ENCODE results near the gene CBX1.

CBX1 gene

GRCh38 chr17:48052956-48053757 lies 48.1 kb downstream of the CBX1 start:
- H3K36me3 ChIP-seq (ENCODE audit: control insufficient read depth, insufficient read depth, low read length) = peaks cover 23% of the 10 kb centered on the region
- no peak overlapping the region for H3K4ac ChIP-seq (ENCODE audit: low read depth, low read length)
- no CpG with 5 or more reads among the region's 5 CpGs for WGBS (ENCODE audit: extremely low coverage, insufficient coverage, low lambda C conversion rate)
- H2BK15ac ChIP-seq (replicated peaks; ENCODE audit: low read depth) = no peak overlapping the region
- no peak overlapping the region for H4K5ac ChIP-seq (ENCODE audit: low read length)
- no peak overlapping the region for H2BK120ac ChIP-seq (ENCODE audit: low read depth, low read length)
- no peak overlapping the region for H2AK5ac ChIP-seq (ENCODE audit: low read length)
- H3K4me2 ChIP-seq (ENCODE audit: low read length) = no peak overlapping the region
- H3K27me3 ChIP-seq (ENCODE audit: insufficient read depth, low read length, poor library complexity) = no peaks in the 10 kb centered on the region
- H3K18ac ChIP-seq (ENCODE audit: low read length) = no peak overlapping the region
- H3K4me3 ChIP-seq (ENCODE audit: low read length) = no peak overlapping the region
- no peak overlapping the region for H2BK5ac ChIP-seq (ENCODE audit: low read length)
- H3K9ac ChIP-seq (ENCODE audit: low read length) = peak overlapping the region; percentile 31
- peaks cover 42% of the 10 kb centered on the region for H3K79me1 ChIP-seq (ENCODE audit: low read length)
- H3K56ac ChIP-seq (ENCODE audit: low read length) = peak overlapping the region; percentile 79
- H3K4me1 ChIP-seq (ENCODE audit: control insufficient read depth, low read depth, low read length) = peaks cover 20% of the 10 kb centered on the region
- H3K27ac ChIP-seq (ENCODE audit: low read depth, low read length) = peak overlapping the region; percentile 65
- H3K79me2 ChIP-seq (ENCODE audit: control insufficient read depth, insufficient read depth, low read length) = peaks cover 82% of the 10 kb centered on the region
- no peak overlapping the region for H4K8ac ChIP-seq (ENCODE audit: low read depth, low read length)
- no peak overlapping the region for H3K23ac ChIP-seq (ENCODE audit: low read length)
- DNase-seq = no peak

GRCh38 chr17:48051706-48052486 lies 49.4 kb downstream of the CBX1 start:
- WGBS (ENCODE audit: extremely low coverage, insufficient coverage, low lambda C conversion rate) = no CpG with 5 or more reads among the region's 5 CpGs
- DNase-seq = no peak
- H2BK15ac ChIP-seq (replicated peaks; ENCODE audit: low read depth) = no peak overlapping the region
- H2BK120ac ChIP-seq (ENCODE audit: low read depth, low read length) = no peak overlapping the region
- H3K79me2 ChIP-seq (ENCODE audit: control insufficient read depth, insufficient read depth, low read length) = peaks cover 69% of the 10 kb centered on the region
- no peak overlapping the region for H2BK5ac ChIP-seq (ENCODE audit: low read length)
- peak overlapping the region; percentile 20 for H3K9ac ChIP-seq (ENCODE audit: low read length)
- no peak overlapping the region for H4K8ac ChIP-seq (ENCODE audit: low read depth, low read length)
- peaks cover 20% of the 10 kb centered on the region for H3K4me1 ChIP-seq (ENCODE audit: control insufficient read depth, low read depth, low read length)
- H3K18ac ChIP-seq (ENCODE audit: low read length) = no peak overlapping the region
- H2AK5ac ChIP-seq (ENCODE audit: low read length) = no peak overlapping the region
- peaks cover 11% of the 10 kb centered on the region for H3K36me3 ChIP-seq (ENCODE audit: control insufficient read depth, insufficient read depth, low read length)
- no peak overlapping the region for H3K4ac ChIP-seq (ENCODE audit: low read depth, low read length)
- H3K27ac ChIP-seq (ENCODE audit: low read depth, low read length) = no peak overlapping the region
- no peak overlapping the region for H3K4me3 ChIP-seq (ENCODE audit: low read length)
- no peak overlapping the region for H3K56ac ChIP-seq (ENCODE audit: low read length)
- H3K79me1 ChIP-seq (ENCODE audit: low read length) = peaks cover 32% of the 10 kb centered on the region
- no peak overlapping the region for H4K5ac ChIP-seq (ENCODE audit: low read length)
- no peaks in the 10 kb centered on the region for H3K27me3 ChIP-seq (ENCODE audit: insufficient read depth, low read length, poor library complexity)
- no peak overlapping the region for H3K4me2 ChIP-seq (ENCODE audit: low read length)
- H3K23ac ChIP-seq (ENCODE audit: low read length) = no peak overlapping the region

GRCh38 chr17:48051283-48051682 lies 50.0 kb downstream of the CBX1 start:
- Histone ChIP-seq H3K79me1 (ENCODE audit: low read length) (peaks cover 27% of the 10 kb centered on the region), H3K18ac (ENCODE audit: low read length) (no peak overlapping the region), H4K5ac (ENCODE audit: low read length) (no peak overlapping the region), H3K79me2 (ENCODE audit: control insufficient read depth, insufficient read depth, low read length) (peaks cover 66% of the 10 kb centered on the region), H4K8ac (ENCODE audit: low read depth, low read length) (no peak overlapping the region), H2BK5ac (ENCODE audit: low read length) (no peak overlapping the region), H2BK15ac (replicated peaks; ENCODE audit: low read depth) (no peak overlapping the region), H2BK120ac (ENCODE audit: low read depth, low read length) (no peak overlapping the region), H3K4me3 (ENCODE audit: low read length) (no peak overlapping the region), H3K4me1 (ENCODE audit: control insufficient read depth, low read depth, low read length) (peaks cover 22% of the 10 kb centered on the region), H3K27ac (ENCODE audit: low read depth, low read length) (no peak overlapping the region), H2AK5ac (ENCODE audit: low read length) (no peak overlapping the region), H3K4ac (ENCODE audit: low read depth, low read length) (no peak overlapping the region), H3K23ac (ENCODE audit: low read length) (peak overlapping the region; percentile 76), H3K36me3 (ENCODE audit: control insufficient read depth, insufficient read depth, low read length) (peaks cover 6% of the 10 kb centered on the region), H3K9ac (ENCODE audit: low read length) (no peak overlapping the region), H3K56ac (ENCODE audit: low read length) (peak overlapping the region; percentile 30), H3K4me2 (ENCODE audit: low read length) (no peak overlapping the region), H3K27me3 (ENCODE audit: insufficient read depth, low read length, poor library complexity) (no peaks in the 10 kb centered on the region)
- no peak for DNase-seq
- no CpG with 5 or more reads among the region's 10 CpGs for WGBS (ENCODE audit: extremely low coverage, insufficient coverage, low lambda C conversion rate)

GRCh38 chr17:48048384-48049126 lies 52.7 kb downstream of the CBX1 start:
- Histone ChIP-seq H3K79me1 (ENCODE audit: low read length) (peaks cover 17% of the 10 kb centered on the region), H3K79me2 (ENCODE audit: control insufficient read depth, insufficient read depth, low read length) (peaks cover 46% of the 10 kb centered on the region), H3K18ac (ENCODE audit: low read length) (peak overlapping the region; percentile 97), H3K4me3 (ENCODE audit: low read length) (peak overlapping the region; percentile 86), H3K27ac (ENCODE audit: low read depth, low read length) (peak overlapping the region; percentile 91), H2BK15ac (replicated peaks; ENCODE audit: low read depth) (no peak overlapping the region), H3K9ac (ENCODE audit: low read length) (peak overlapping the region; percentile 95), H2BK120ac (ENCODE audit: low read depth, low read length) (peak overlapping the region; percentile 90), H3K56ac (ENCODE audit: low read length) (peak overlapping the region; percentile 97), H3K23ac (ENCODE audit: low read length) (no peak overlapping the region), H3K4ac (ENCODE audit: low read depth, low read length) (peak overlapping the region; percentile 100), H3K27me3 (ENCODE audit: insufficient read depth, low read length, poor library complexity) (no peaks in the 10 kb centered on the region), H2BK5ac (ENCODE audit: low read length) (peak overlapping the region; percentile 51), H4K5ac (ENCODE audit: low read length) (peak overlapping the region; percentile 12), H4K8ac (ENCODE audit: low read depth, low read length) (no peak overlapping the region), H3K4me2 (ENCODE audit: low read length) (peak overlapping the region; percentile 92), H2AK5ac (ENCODE audit: low read length) (peak overlapping the region; percentile 92), H3K4me1 (ENCODE audit: control insufficient read depth, low read depth, low read length) (peaks cover 14% of the 10 kb centered on the region), H3K36me3 (ENCODE audit: control insufficient read depth, insufficient read depth, low read length) (peaks cover 6% of the 10 kb centered on the region)
- no CpG with 5 or more reads among the region's 53 CpGs for WGBS (ENCODE audit: extremely low coverage, insufficient coverage, low lambda C conversion rate)
- DNase-seq = peak; percentile 95

- Histone ChIP-seq H3K18ac (ENCODE audit: low read length) (peak within 1 kb of the TSS; percentile 97), H3K56ac (ENCODE audit: low read length) (peak within 1 kb of the TSS; percentile 99), H3K79me2 (ENCODE audit: control insufficient read depth, insufficient read depth, low read length) (peaks cover 40% of the 10 kb centered on the region), H4K8ac (ENCODE audit: low read depth, low read length) (no peak within 1 kb of the TSS), H2BK5ac (ENCODE audit: low read length) (peak within 1 kb of the TSS; percentile 89), H4K5ac (ENCODE audit: low read length) (peak within 1 kb of the TSS; percentile 51), H3K4me1 (ENCODE audit: control insufficient read depth, low read depth, low read length) (peaks cover 12% of the 10 kb centered on the region), H3K4ac (ENCODE audit: low read depth, low read length) (peak within 1 kb of the TSS; percentile 100), H3K36me3 (ENCODE audit: control insufficient read depth, insufficient read depth, low read length) (peaks cover 6% of the 10 kb centered on the region), H3K9ac (ENCODE audit: low read length) (peak within 1 kb of the TSS; percentile 95), H3K79me1 (ENCODE audit: low read length) (peaks cover 15% of the 10 kb centered on the region), H3K23ac (ENCODE audit: low read length) (no peak within 1 kb of the TSS), H2AK5ac (ENCODE audit: low read length) (peak within 1 kb of the TSS; percentile 92), H2BK15ac (replicated peaks; ENCODE audit: low read depth) (no peak within 1 kb of the TSS), H3K4me3 (ENCODE audit: low read length) (peak within 1 kb of the TSS; percentile 86), H2BK120ac (ENCODE audit: low read depth, low read length) (peak within 1 kb of the TSS; percentile 90), H3K27me3 (ENCODE audit: insufficient read depth, low read length, poor library complexity) (no peaks in the 10 kb centered on the region), H3K27ac (ENCODE audit: low read depth, low read length) (peak within 1 kb of the TSS; percentile 91), H3K4me2 (ENCODE audit: low read length) (peak within 1 kb of the TSS; percentile 92)
- WGBS (ENCODE audit: extremely low coverage, insufficient coverage, low lambda C conversion rate) = no CpG with 5 or more reads among the region's 47 CpGs
- peak; percentile 100 for DNase-seq
These were observed 53.4 kb downstream of the CBX1 start, which contains the start of gene NFE2L1 for GRCh38 chr17:48047741-48048383. NFE2L1 (plus strand) TSS chr17:48048359; CDS start chr17:48051119, 2,760 bp downstream.

Data from mesendoderm (in vitro differentiated cells).